GM12878 (cell line): ENCODE measurements around the gene NHSL1. TPM values are rescaled to one million over a fixed set of nuclear protein-coding genes. Genes with fewer than 3 reads are reported as not detected.

Experiments used
- ATAC-seq: fragments of 200-7000 bp; cut with Tn5 transposase; 3 replicates; pipeline ENCODE4 v1.9.1; 2020; ENCODE audit warnings: mild to moderate bottlenecking, moderate library complexity
- BruUV-seq: library from RNA; stranded (reverse); fragments of 400-500 nt; replicated peaks from 2 replicates; lab custom pipeline; 2021; lab: Mats Ljungman, UMichigan
- CTCF ChIA-PET: fragments of 300-600 bp; sonication (Branson Sonifier 250); formaldehyde crosslinking; extraction: SDS; loops from one replicate; lab custom pipeline; 2021; ENCODE audit warnings: inconsistent platforms; lab: Yijun Ruan, JAX
- POLR2A ChIA-PET: fragments of 350-600 bp; formaldehyde crosslinking; extraction: SDS; loops from one replicate; lab custom pipeline; 2021; ENCODE audit warnings: inconsistent platforms; lab: Charles Lee
- RAD21 ChIA-PET: fragments of 300-600 bp; sonication (Branson Sonifier 250); formaldehyde crosslinking; loops from one replicate; lab custom pipeline; 2023; ENCODE audit warnings: antibody characterized with exemption; ENCODE audit not compliant: unreplicated experiment; lab: Charles Lee
- SMC1A ChIA-PET: fragments of 300-600 bp; sonication (Branson Sonifier 250); formaldehyde crosslinking; loops from one replicate; lab custom pipeline; 2023; ENCODE audit not compliant: unreplicated experiment, uncharacterized antibody; lab: Charles Lee
- DNase-seq: peaks from one replicate; pipeline ENCODE4 v3.0.0-alpha.2; 2011; ENCODE audit warnings: low read depth, low spot score
- FAIRE-seq: peaks from 3 replicates; lab custom pipeline; 2011; peaks lifted over from hg19 to GRCh38; lab: Jason Lieb, UNC
- H2AFZ ChIP-seq: 2 replicates; pipeline ENCODE4 v1.6.0; 2011; ENCODE audit warnings: low read depth, low read length, control low read depth; ENCODE audit not compliant: control insufficient read depth
- H3K27ac ChIP-seq: 2 replicates; pipeline ENCODE4 v1.5.1; 2011; ENCODE audit warnings: control low read depth; ENCODE audit not compliant: control insufficient read depth, insufficient read depth
- H3K27me3 ChIP-seq, 2 experiments: replicated peaks in 1 of 2; 2 replicates each; pipeline versions ENCODE4 v1.6.0 to v1.6.1; 2011; ENCODE audit warnings: low read length in 1 of 2; ENCODE audit not compliant: control insufficient read depth in 2 of 2, insufficient read depth in 2 of 2
- H3K36me3 ChIP-seq, 2 experiments: 2 replicates each; pipeline ENCODE4 v1.5.1; 2011; ENCODE audit warnings: low read length in 1 of 2; ENCODE audit not compliant: control insufficient read depth in 2 of 2, insufficient read depth in 2 of 2
- H3K4me1 ChIP-seq: 2 replicates; pipeline ENCODE4 v1.6.1; 2011; ENCODE audit warnings: mild to moderate bottlenecking, low read length, moderate library complexity, mixed read lengths; ENCODE audit not compliant: control insufficient read depth, insufficient read depth
- H3K4me2 ChIP-seq: 2 replicates; pipeline ENCODE4 v1.6.0; 2011; ENCODE audit warnings: control low read depth; ENCODE audit not compliant: control insufficient read depth, insufficient read depth
- H3K4me3 ChIP-seq: fragments of 200-600 bp; sonication (generic); 2 replicates; pipeline ENCODE4 v1.5.1; 2016
- H3K79me2 ChIP-seq: 2 replicates; pipeline ENCODE4 v1.6.0; 2011; ENCODE audit warnings: low read length; ENCODE audit not compliant: control insufficient read depth, insufficient read depth
- H3K9ac ChIP-seq: 2 replicates; pipeline ENCODE4 v1.8.0; 2011; ENCODE audit warnings: low read length, control low read depth, mixed read lengths; ENCODE audit not compliant: control insufficient read depth, insufficient read depth
- H3K9me3 ChIP-seq: replicated peaks from 3 replicates; pipeline ENCODE4 v1.5.1; 2011; ENCODE audit warnings: mild to moderate bottlenecking, low read length; ENCODE audit not compliant: control insufficient read depth, insufficient read depth
- H4K20me1 ChIP-seq: 2 replicates; pipeline ENCODE4 v1.6.0; 2011; ENCODE audit not compliant: control insufficient read depth, insufficient read depth
- ATF7 ChIP-seq: fragments of 450-650 bp; IDR thresholded peaks from 2 replicates; pipeline ENCODE4 v1.6.1; 2016; ENCODE audit warnings: low read depth, mild to moderate bottlenecking
- CBFB ChIP-seq: IDR thresholded peaks from 2 replicates; pipeline ENCODE4 v1.6.1; 2016; ENCODE audit warnings: antibody characterized with exemption, low read depth
- ESRRA ChIP-seq: IDR thresholded peaks from 2 replicates; pipeline ENCODE4 v1.6.1; 2012; ENCODE audit warnings: mild to moderate bottlenecking, low read length, improper control_type of control experiment
- GABPA ChIP-seq: IDR thresholded peaks from 2 replicates; pipeline ENCODE4 v1.6.1; 2014; ENCODE audit warnings: antibody characterized with exemption, low read depth, mild to moderate bottlenecking, inconsistent platforms
- IRF4 ChIP-seq: IDR thresholded peaks from 2 replicates; pipeline ENCODE4 v1.6.1; 2011; ENCODE audit warnings: low read depth, low read length
- JUNB ChIP-seq: IDR thresholded peaks from 2 replicates; pipeline ENCODE4 v1.6.1; 2016; ENCODE audit warnings: antibody characterized with exemption, mild to moderate bottlenecking
- KDM1A ChIP-seq: fragments of 200-600 bp; sonication (generic); IDR thresholded peaks from 2 replicates; pipeline ENCODE4 v1.6.1; 2016; ENCODE audit warnings: borderline replicate concordance
- KLF5 ChIP-seq: fragments of 450-650 bp; IDR thresholded peaks from 2 replicates; pipeline ENCODE4 v1.6.1; 2014; ENCODE audit warnings: mild to moderate bottlenecking; ENCODE audit not compliant: partially characterized antibody
- NR2C2 ChIP-seq: IDR thresholded peaks from 2 replicates; pipeline ENCODE4 v1.6.1; 2011; ENCODE audit warnings: borderline replicate concordance, low read depth; ENCODE audit not compliant: control insufficient read depth, insufficient read length
- POU2F2 ChIP-seq: IDR thresholded peaks from 3 replicates; pipeline ENCODE4 v1.6.1; 2011; ENCODE audit warnings: low read depth, mild to moderate bottlenecking, low read length, borderline replicate concordance
- SMAD1 ChIP-seq: fragments of 450-650 bp; IDR thresholded peaks from 2 replicates; pipeline ENCODE4 v1.6.1; 2018; ENCODE audit warnings: mild to moderate bottlenecking, low read depth; ENCODE audit not compliant: partially characterized antibody
- SMC3 ChIP-seq: IDR thresholded peaks from 2 replicates; pipeline ENCODE4 v1.6.1; 2011; ENCODE audit warnings: low read length, improper control_type of control experiment, borderline replicate concordance
- SREBF1 ChIP-seq: IDR thresholded peaks from 2 replicates; pipeline ENCODE4 v1.6.1; 2012; ENCODE audit warnings: mild to moderate bottlenecking, low read length
- SRF ChIP-seq, 2 experiments: IDR thresholded peaks; 2 replicates each; pipeline ENCODE4 v1.6.1; 2011; ENCODE audit warnings: low read depth in 2 of 2, low read length in 2 of 2, mild to moderate bottlenecking in 1 of 2, moderate library complexity in 1 of 2
- SUPT20H ChIP-seq: IDR thresholded peaks from 2 replicates; pipeline ENCODE4 v1.6.1; 2011; ENCODE audit warnings: low read depth, mild to moderate bottlenecking, low read length, moderate library complexity, borderline replicate concordance; ENCODE audit not compliant: control insufficient read depth
- ZBED1 ChIP-seq: IDR thresholded peaks from 2 replicates; pipeline ENCODE4 v1.6.1; 2016; ENCODE audit warnings: borderline replicate concordance
- ZNF622 ChIP-seq: fragments of 450-650 bp; IDR thresholded peaks from 2 replicates; pipeline ENCODE4 v1.6.1; 2017; ENCODE audit warnings: mild to moderate bottlenecking, inconsistent platforms
- ZSCAN29 ChIP-seq: fragments of 450-650 bp; IDR thresholded peaks from 2 replicates; pipeline ENCODE4 v1.6.1; 2017; ENCODE audit warnings: mild to moderate bottlenecking, moderate library complexity
- WGBS: methylation state at CpG from one replicate; pipeline ENCODE4 v1.1.6; 2016; ENCODE audit warnings: low lambda C conversion rate; ENCODE audit not compliant: insufficient replicate concordance, insufficient coverage; ENCODE audit errors: missing lambda C conversion rate; 5-methylcytosine and 5-hydroxymethylcytosine counted together
- in situ Hi-C: fragments of 300-500 bp; cut with MboI; formaldehyde crosslinking; loops from 9 replicates; pipeline ENCODE4 v1.14.3; 2018; ENCODE audit warnings: mixed read lengths
- intact Hi-C: fragments of 100-400 bp; cut with micrococcal nuclease; formaldehyde crosslinking; loops from one replicate; pipeline ENCODE4 v1.14.2; 2022; ENCODE audit not compliant: unreplicated experiment
- polyA plus RNA-seq, 11 experiments: library from polyadenylated mRNA; depleted of rRNA in 4 of 11; unstranded in 6 of 11; stranded (reverse) in 5 of 11; fragments of >200 nt; fragmentation: Nextera tagmentation in 4 of 11; fragmentation: Illumina TruSeq in 1 of 11; extraction: Ambion mirVana in 4 of 11; extraction: Trizol in 1 of 11; gene quantifications; 1 replicate in 1 of 11; 2 replicates in 10 of 11; pipeline versions ENCODE4 v1.2.1 to v1.2.3, GENCODE V29; 2011 to 2016; ENCODE audit warnings: inconsistent platforms in 2 of 11, missing spikeins in 2 of 11, low read depth in 1 of 11
- total RNA-seq, 4 experiments: library from RNA; depleted of rRNA in 3 of 4; stranded (reverse); fragments of >200 nt in 3 of 4; fragmentation: Illumina TruSeq in 1 of 4; extraction: Trizol in 1 of 4; gene quantifications; 2 replicates each; pipeline versions ENCODE4 v1.2.1 to v1.2.3, GENCODE V29; 2013 to 2021

Gene NHSL1
- total and polyA plus RNA-seq, 10 of the 15 experiments (the other 5 are each of a cell fraction or from before 2014, with no cell fraction given): 0.26 to 14.1 (median 0.90) TPM

- no peak overlapping the region for H3K4me2 ChIP-seq
- FAIRE-seq (no peak), DNase-seq (no peak), ATAC-seq (no peak)
- H3K9ac ChIP-seq: no peak overlapping the region
- no peaks in the 10 kb centered on the region for H4K20me1 ChIP-seq
- BruUV-seq: no TSS peak
- no peaks in the 10 kb centered on the region for H3K9me3 ChIP-seq
- H3K4me3 ChIP-seq: no peak overlapping the region
- H3K36me3 ChIP-seq: 0 out of 4 replicates have a peak, but pooled peaks cover 0 to 2% of the 10 kb centered on the region in 2 experiments
- no peaks in the 10 kb centered on the region for H3K79me2 ChIP-seq
- no peak for TF ChIP-seq CBFB
- no peak for TF ChIP-seq POU2F2
- no peak for TF ChIP-seq KDM1A
- no peak for TF ChIP-seq SREBF1
- intact Hi-C loops (loop anchor here (5.0 kb wide), 1 partner anchor 115 kb away; no protein-coding TSS in a partner anchor), in situ Hi-C loops (no loop called here)
- H3K27ac ChIP-seq: no peak overlapping the region
- H2AFZ ChIP-seq: no peak overlapping the region
- SMC1A ChIA-PET: interaction anchor here (0.7 to 4.4 kb wide), 4 partner anchors 21 to 197 kb away, joined by 3 to 34 read pairs (median 3); no protein-coding TSS in a partner anchor
- H3K4me1 ChIP-seq: peaks cover 3% of the 10 kb centered on the region; the same call in 1 of the 2 replicates
- 81% methylated on average over 13 of the region's 14 CpGs for WGBS
- H3K27me3 ChIP-seq: no peaks in the 10 kb centered on the region
- POLR2A ChIA-PET: interaction anchor here (1.0 kb wide), 1 partner anchor 25 kb away, joined by 4 read pairs; no protein-coding TSS in a partner anchor
- CTCF ChIA-PET: interaction anchor here (0.7 to 2.0 kb wide), 9 partner anchors 9 to 286 kb away, joined by 3 to 9 read pairs (median 4); no protein-coding TSS in a partner anchor
- RAD21 ChIA-PET: interaction anchor here (0.7 to 4.4 kb wide), 4 partner anchors 56 to 990 kb away, joined by 3 to 26 read pairs (median 5); no protein-coding TSS in a partner anchor
These were observed 97.1 kb downstream of the NHSL1 start for GRCh38 chr6:138401960-138402837.

DNA sequence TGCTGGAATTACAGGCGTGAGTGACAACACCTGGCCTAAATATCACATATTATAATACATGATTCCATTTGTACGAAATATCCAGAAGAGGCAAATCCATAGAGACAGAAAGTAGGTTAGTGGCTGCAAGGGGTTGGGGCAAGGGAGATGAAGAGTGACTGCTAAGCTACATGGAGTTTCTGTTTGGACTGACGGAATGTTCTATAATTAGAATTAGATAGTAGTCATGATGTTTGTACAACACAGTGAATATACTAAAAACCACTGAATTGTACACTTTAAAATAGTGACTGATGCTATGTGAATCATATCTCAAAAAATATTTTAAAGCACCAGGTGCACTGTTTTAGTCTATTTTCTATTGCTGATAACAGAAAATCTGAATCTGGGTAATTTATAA lies 99.0 kb downstream of the NHSL1 start:
- no peak overlapping the region for H3K9ac ChIP-seq
- H3K79me2 ChIP-seq: no peaks in the 10 kb centered on the region
- RAD21 ChIA-PET: no interaction called here
- SMC1A ChIA-PET: no interaction called here
- in situ Hi-C loops: no loop called here
- ATAC-seq: no peak
- no peaks in the 10 kb centered on the region for H3K36me3 ChIP-seq
- no peak overlapping the region for H2AFZ ChIP-seq
- no peak for DNase-seq
- FAIRE-seq: no peak
- peaks cover 3% of the 10 kb centered on the region; the same call in 1 of the 2 replicates for H3K4me1 ChIP-seq
- BruUV-seq: no TSS peak
- WGBS: 19% methylated on average over 3 of the region's 3 CpGs
- POLR2A ChIA-PET: no interaction called here
- no peak overlapping the region for H3K4me2 ChIP-seq
- H3K27ac ChIP-seq: no peak overlapping the region
- H3K4me3 ChIP-seq: no peak overlapping the region
- H3K9me3 ChIP-seq: no peaks in the 10 kb centered on the region
- intact Hi-C loops: loop anchor here (5.0 kb wide), 1 partner anchor 113 kb away; no protein-coding TSS in a partner anchor
- CTCF ChIA-PET: no interaction called here
- no peaks in the 10 kb centered on the region for H3K27me3 ChIP-seq
- no peaks in the 10 kb centered on the region for H4K20me1 ChIP-seq
- TF ChIP-seq ZBED1 (no peak), SMC3 (no peak), KLF5 (no peak), GABPA (no peak), SRF (IDR thresholded peaks at IDR 0.05; ENCODE audit: low read depth in 2 of 2, low read length in 2 of 2) (no peak), NR2C2 (no peak), IRF4 (no peak), ZNF622 (no peak), SUPT20H (no peak), POU2F2 (no peak), ATF7 (no peak), JUNB (no peak), ESRRA (no peak), SMAD1 (no peak), ZSCAN29 (no peak)
